NCI-H460 (cell line): ENCODE measurements around the gene NRXN3. TPM values are rescaled to one million over a fixed set of nuclear protein-coding genes. Genes with fewer than 3 reads are reported as not detected.

ENCODE experiments used
- DNase-seq: peaks from one replicate; pipeline ENCODE4 v3.0.0-alpha.2; 2016; ENCODE audit warnings: low read depth; ENCODE audit errors: extremely low read depth
- total RNA-seq: library from RNA; depleted of rRNA; stranded (reverse); fragments of >200 nt; shearing (Covaris generic); gene quantifications from 2 replicates; pipeline ENCODE4 v1.2.3, GENCODE V29; 2014

NRXN3 gene
- total RNA-seq, 1 experiment from 2014 or later: 6.6 TPM

DNA sequence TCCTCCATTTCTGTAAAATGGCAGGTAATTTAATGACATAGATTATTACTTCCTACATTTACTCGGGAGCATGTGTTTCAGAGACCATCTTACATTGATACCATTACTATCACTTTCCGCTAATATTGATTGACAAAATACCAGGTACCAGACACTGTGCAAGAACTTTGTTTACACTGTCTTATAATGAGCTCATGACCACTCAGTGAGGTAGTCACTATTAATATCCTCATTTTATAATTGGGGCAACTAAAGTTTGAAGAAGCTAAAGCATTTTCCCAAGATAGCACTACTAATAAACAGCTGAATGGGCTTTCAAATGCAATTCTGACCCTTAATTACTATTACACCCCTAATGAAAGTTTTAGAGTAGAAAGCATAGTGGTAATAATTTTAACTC is 1306.4 kb downstream of the NRXN3 start:
- no peak for DNase-seq

DNA sequence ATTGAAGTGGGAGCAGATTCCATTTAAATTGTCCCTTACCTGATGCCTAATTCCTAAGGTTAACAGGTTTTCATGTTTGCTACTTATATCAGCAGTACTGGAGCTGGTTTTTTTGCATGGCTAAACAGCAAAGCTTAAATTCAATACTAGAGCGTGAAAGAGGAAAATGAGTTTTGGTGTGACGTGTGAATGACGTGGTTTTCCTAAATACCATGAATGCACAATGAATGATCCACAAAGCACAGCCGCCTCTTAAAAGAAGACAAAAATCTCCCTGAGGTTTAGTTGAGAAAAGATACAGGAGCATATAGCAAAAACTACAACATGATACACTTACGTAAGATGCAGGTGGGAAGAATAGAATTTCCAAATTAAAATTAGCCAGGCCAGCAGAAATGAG is 1310.0 kb downstream of the NRXN3 start:
- DNase-seq: peak; percentile 82

DNA sequence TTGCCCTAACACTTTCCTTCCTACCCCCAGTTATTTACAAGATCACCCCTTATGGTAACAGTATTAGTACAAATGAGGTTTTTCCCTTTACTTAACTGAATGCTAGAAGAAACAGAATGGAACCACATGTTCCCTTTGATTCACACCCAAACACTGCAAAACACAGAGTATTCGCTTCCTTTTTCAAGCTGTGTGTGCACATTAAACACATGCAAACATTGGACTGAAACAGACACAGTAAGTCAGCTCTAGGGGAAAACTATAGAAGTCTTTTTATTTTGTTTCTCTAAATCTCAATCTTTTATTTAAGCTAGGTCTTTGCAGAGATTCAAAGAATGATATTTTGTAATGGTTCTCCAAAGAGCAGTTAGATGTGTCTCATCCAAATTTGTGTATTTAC is 1312.7 kb downstream of the NRXN3 start:
- DNase-seq: no peak

DNA sequence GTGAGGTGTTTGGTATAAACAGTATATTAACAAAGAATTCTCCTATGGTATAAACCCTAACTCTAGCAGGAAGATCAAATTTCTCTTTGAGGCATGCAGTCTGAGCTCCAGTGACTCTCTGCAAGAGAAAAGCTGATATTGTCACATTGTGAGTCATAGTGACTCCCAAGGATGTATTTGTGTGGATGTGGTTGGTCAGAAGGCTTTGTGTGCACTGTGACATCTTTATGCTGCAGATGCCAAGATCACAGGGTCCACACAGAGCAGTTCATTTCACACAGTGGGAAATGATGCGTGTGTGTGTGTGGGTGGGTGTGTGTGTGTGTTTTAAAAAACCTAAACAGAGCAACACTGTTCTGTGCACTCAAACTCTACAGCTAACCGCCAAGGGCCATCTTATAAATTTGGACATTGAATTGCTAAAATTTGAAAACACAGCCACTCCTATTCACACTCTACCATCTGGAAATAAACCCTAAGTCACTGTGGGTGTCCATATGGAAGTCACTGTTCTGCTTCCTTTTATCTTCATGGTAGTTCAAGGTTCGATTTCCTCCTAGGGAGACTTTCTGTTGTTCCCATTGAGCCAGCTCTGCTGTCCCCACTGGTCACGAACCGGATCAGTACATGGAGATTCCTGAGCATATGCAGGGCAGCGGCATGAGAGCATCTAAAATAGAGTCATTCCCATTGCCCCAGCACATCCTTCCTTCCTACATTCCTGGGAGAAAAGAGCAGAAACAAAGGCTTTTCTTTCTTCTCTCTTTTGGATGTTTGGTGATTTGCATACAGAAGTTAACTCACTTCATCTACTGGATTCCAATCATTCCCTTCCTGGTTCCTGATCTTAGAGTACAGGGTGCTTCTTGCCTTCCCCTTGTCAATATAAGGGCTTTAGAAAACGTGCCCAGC is 1313.6 kb downstream of the NRXN3 start:
- peak; percentile 88 for DNase-seq

DNA sequence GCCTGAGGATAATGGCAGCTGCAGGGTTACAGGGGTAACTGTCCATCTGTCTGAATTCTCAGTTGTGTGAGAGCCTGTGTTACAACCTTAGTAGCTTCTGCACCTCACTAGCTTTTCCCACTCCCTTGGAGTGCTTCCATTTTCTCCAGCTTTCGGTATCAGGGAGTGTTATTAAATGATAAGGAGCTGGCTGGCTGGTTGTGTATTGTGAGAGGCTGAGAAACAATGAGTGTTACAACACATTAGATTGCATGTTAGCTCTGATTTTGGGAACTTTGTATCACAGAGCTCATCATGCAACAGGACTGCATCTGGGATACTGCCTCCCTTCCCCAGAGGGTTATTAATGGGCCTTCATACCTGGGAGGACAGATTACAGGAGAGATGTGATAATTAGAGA is 1317.5 kb downstream of the NRXN3 start:
- no peak for DNase-seq

DNA sequence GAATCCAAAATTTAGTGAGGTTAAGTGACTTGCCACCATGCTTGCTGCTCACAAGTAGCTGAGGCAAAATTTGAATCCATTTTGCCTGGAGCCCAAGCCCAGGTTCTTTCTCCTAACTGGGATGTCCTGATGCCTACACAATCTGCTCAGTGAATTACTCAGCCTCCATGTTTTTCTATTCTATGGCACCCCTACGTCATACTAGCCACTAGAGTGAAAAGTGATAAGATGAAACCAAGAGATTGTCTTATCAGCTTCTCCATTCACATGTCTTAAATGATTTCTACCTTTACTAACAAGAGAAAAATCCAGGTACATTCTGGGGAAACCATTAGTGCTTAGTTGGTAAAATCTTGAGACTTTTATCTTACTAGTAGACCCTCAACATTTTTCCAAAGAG is 1321.0 kb downstream of the NRXN3 start:
- DNase-seq: no peak

DNA sequence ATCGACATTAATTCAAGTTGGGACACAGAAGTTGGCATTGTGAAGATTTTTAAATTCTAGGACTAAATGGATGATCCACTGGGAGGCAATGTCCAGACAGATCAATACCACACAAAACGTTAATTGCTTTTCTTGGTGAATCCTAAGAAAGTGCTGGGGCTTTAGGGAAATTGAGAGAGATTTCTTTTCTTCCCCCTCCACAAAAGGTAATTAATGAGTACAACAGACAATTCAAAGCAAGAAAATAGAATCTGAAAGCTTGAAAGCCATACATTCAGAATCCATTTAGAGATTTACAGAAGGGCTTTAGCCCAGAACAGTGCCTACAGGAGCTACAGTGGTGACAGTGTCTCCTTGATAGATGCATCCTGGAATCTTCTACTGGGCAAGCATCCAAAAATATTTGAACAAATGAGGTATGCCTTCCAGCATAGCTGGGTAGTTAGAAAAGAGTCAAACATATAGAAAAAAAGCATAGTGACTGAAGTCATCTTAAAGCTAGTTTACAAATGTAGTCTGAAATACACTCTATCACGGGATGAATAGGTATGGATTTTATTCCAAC is 1323.0 kb downstream of the NRXN3 start:
- DNase-seq: no peak

DNA sequence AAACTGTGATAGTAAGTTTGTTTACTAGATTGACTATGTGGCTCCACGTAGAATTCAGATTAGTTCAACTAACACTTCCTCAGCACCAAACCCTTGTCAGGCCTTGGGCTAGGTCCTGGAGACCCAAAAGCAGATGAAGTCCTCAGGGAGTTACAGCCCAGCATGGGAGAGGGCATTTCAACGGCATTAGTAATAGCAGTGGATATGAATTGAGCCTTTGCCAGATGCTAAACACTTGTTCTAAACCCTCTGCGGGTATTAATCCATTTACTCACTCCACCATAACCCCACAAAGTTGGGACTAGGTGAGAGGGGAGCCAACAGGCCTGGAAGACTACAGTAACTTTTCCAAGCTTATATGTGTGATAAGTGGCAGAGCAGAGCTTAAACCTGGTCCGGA is 1326.5 kb downstream of the NRXN3 start:
- no peak for DNase-seq

DNA sequence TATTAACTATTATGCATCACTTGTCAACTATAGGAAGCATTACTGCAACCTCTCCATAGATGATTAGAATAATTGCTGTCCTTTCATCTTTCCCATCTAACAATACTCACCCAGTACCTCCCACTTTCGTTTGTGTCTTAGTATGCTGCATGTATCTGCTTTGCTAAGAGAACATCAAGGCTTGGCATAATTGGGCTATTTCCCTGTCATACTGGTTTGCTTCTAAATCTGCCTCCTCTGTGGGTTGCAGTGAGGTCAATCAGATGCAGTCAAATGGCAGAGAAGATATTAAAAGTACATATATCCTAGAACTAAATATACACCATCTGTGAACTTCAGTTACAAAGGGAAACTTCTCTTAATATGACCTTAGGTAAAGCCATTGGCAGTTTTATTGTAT is 1330.3 kb downstream of the NRXN3 start:
- no peak for DNase-seq

DNA sequence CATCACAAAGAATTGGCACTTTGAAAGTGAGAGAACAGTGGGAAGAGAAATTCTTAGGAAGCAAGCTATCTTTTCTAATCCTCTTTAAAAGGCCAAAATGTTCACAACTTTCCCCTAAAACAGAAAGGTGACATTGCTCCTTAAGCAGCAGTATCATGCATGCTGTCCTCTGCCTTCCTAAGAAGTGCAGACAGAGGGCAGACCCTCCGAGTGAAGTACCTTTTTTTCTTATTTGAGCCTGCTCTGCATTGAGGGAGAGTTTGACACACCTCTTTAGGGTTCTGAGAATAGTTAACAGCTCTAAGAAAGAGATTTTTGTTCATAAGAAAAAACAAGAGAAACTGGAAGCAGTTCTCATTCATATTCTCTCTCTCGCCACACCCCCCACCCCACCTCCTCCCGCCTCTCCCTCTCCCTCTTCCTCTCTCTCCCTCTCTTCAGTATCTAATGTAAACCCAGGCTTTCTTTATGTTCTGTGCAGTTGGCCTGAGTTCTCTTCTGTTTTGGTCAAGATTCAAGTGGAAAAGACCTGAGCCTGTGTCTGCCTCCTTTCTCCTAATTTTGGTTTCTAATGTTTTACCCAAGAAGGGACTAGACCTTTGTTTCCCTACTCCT is 1332.1 kb downstream of the NRXN3 start:
- DNase-seq: no peak

DNA sequence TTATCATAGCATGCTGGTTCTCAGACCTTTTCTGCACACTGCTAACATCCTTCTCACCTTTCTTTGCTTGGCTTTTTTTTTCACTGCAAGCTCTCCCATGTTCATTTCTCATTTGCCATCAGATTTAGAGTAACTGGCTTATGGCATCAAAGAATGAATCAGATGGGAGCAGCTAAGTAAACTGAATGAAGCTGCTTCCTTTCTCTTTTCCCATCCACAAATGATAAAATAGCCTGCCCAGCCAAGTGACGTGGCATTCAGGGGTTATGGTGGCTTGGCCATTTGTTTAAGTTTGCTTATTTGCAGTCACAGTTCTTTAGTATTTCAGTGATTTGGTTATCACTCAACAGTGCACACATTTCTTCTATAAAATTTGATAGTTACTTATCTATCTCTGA is 1332.6 kb downstream of the NRXN3 start:
- DNase-seq: no peak

DNA sequence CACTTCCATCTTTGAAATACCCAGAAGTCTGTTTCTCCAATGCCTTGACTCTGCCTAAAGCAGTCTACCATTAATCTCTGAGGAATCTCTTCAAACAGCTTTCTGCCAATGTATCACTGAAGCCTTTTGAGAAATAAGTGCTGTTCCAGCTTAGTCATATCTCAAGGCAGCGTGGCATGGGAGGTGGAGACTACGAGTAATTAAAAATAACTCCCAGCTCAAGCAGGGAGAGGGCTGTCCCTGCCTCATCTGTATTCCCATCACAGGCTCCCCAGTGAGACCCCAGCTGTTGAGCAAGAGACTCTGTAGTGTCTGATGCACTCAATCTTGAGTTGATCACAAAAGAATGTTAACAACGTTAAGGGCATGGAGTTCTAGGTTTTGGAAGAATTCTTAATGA is 1340.5 kb downstream of the NRXN3 start:
- no peak for DNase-seq

DNA sequence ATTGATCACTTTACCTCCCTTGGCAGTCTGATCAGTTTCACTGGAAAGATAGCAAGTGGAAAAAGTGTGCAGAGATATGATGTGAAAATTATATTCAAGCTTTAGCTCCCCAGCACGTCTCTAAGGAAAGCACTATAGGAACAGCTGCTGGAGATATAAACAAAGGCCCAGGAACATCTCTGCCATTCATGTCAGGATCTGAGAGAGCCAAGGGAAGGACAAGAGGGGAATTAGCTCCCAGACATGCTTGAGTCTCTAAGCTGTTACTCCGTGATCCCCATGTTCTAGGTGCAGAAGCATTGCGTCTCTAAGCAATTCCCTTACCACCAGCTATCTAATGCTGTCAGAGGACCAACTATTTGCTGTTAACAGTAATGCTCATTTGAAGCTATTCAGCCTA is 1341.0 kb downstream of the NRXN3 start:
- DNase-seq: no peak

DNA sequence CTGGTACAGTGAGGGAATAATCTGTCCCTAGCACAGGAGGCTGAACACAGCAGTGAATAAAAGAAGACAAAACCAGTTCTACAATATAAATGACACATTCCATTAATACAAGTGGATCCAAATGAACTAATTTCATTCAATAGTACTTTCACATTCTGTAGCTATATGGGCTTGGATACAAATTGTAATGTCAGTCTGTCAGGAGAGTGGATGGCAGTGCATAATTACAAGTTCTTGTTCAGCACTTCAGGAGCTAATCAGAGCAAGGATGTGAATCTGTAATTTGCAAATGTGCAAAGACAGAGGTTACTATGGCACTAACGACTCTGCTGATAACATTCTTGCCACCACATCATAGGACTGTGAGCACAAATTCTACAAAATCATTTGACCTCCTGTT is 1343.3 kb downstream of the NRXN3 start:
- DNase-seq: no peak

DNA sequence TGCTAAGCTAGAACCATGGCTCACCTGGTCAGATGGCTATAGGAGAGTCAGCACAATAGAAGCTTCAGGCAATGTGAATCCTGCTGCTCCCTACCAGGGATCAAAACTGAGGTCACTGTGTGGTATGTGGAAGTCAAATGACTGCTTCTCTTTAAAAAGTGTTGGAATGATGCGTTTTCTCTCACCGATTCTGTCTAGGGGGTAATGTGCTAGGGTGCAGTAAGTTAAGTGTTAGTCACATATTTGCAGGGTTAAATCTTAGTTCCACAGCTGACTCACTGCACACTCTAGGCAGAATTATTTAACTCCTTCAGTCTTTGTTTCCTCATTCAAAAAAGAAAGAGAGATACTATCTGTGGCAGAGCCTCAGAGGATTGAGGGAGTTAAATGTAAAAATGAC is 1344.5 kb downstream of the NRXN3 start:
- DNase-seq: no peak

DNA sequence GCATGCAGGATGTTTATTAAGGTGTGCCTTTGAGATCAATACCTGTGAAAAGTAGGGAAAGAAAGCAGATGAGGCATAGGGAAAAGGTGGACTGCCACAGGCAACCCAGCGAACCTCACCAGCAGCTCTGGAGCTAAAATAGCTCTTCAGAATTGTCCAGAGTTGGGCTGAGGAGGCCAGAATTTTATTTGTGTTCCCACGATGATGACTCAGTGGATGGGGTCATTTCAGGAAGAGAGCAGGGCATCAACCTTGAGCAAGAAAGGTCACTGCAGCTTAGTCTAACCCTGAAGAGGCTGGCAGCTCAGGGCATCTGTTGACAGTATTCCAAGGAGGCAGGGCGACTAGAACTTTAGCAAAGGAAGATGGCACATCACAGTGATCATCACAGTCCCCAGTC is 1345.0 kb downstream of the NRXN3 start:
- DNase-seq: no peak

DNA sequence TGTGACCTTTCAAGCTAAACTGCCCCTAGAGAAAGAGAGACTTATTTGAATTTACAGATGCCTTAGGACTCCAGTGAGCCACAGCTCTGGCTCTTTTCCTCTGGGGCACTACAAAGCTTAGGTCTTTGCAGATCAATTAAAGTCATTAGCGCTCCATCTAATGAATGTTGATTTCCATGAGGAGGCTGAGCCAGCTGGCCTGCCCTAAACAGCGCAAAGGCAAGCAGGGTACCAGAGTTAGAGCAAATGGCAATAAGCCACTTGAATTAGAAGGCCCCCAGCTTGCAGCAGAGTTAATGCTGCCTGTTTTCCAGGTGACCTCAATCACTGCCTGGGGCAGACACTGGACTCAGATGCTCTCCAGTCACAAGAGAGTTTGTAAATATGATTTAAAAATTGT is 1345.8 kb downstream of the NRXN3 start:
- DNase-seq: no peak

DNA sequence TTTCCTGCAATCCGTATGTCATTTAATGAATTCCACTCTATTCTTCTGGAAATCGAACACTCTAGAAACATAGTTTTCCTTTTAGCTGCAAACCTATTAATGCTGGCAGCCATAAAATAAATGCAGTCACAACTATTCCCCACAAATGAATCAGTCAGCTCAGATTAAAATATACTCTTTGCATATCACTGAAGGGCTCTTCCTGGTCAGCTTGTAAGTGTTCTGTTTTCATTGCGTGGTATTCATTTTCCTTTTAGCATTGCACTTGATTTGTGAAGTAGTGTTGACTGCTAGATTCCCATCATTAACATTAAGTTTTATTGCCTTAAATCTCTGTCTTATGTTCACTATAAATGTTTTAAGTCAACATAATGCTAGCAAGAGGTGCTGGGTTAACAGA is 1355.2 kb downstream of the NRXN3 start:
- no peak for DNase-seq

DNA sequence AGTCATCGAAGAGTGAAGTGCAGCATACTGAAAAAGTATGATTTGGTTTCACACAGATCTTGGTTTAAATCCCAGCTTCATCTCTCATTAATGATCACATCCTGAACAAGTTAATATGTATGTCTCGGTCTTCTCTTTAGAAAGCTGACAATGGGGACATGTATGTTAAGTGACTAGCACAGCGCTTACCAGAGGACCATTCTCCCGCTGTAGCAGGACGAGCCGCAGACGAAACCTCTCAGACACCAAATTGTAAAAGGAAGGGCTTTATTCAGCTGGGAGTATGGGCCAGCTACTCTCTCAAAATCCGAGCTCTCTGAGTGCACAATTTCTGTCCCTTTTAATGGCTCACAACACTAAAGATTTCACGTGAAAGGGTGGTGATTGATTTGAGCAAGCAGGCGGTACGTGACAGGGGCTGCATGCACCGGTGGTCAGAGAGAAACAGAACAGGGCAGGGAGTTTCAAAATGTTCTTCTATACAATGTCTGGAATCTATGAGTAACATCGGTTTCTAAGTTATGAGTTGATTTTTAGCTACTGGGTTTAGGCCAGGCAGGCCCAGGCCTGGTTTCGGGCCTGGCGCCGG is 1358.7 kb downstream of the NRXN3 start:
- no peak for DNase-seq

DNA sequence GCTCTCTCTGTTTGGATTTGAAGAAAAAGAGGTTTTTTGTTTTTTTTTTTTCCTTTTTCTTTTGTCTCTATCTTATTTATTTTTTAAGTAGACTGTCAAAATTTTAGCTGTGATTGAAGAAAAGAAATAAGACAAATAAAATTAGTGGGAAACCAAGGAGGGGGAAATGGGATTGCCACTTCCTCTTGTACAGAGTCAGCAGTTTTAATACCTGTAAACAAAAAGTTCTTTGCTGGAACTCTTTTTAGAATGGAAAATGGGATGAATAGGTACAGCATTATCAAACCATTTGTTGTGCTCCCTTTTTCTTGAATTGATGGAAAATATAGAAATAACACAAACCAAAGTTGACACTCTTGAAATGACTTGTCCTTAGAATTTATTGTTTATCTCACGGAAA is 1360.4 kb downstream of the NRXN3 start:
- no peak for DNase-seq

DNA sequence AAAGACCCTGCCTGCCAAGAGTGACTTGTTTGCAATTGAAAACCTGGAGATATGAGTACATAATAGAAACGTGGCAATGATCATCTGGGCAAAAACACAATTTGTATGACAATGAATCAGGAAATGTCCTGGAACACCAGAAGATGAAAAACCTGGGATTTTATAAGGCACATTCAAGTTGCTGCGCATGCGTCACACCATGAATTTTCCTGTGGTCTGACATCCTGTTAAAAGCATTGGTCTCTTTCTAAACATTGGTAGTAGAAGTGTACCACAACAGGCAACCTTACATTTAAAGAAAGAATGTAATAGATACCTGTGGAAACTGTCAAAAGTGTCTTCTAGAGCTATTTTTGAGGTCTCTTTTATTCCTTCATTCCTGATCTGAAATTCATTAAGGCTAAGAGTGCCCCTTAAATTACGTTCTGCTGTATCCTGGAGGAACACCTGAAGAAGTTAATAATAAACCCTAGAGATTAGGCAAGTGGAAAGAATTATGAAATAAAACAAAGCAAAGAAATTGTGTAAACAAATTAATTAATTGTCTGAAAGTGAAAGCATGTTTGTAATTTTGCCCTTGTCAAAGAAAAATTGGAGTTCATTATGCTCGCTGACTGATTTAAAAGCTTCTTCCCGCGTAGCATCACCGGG is 1364.7 kb downstream of the NRXN3 start:
- DNase-seq: no peak
